GM23338 (cell line): ENCODE results near the gene MTA3. TPM values are rescaled to one million over a fixed set of nuclear protein-coding genes. Genes with fewer than 3 reads are reported as not detected.
A peak's percentile ranks its signal among the peaks of the same experiment; 100 is the strongest.

Experiments used
- ATAC-seq: fragments of 200-7000 bp; cut with Tn5 transposase; 3 replicates; pipeline ENCODE4 v1.9.1; 2020
- DNase-seq: peaks from one replicate; pipeline ENCODE4 v3.0.0-alpha.2; 2015; ENCODE audit warnings: low spot score
- H2AFZ ChIP-seq: fragments of 200-600 bp; sonication (generic); 2 replicates; pipeline ENCODE4 v1.8.0; 2016; ENCODE audit warnings: antibody characterized with exemption, mild to moderate bottlenecking, moderate library complexity
- H3F3A ChIP-seq: fragments of 200-600 bp; sonication (generic); replicated peaks from 2 replicates; pipeline ENCODE4 v1.8.0; 2017; ENCODE audit warnings: antibody characterized with exemption, mixed run types, low read depth
- H3K27ac ChIP-seq: fragments of 200-600 bp; sonication (generic); 2 replicates; pipeline ENCODE4 v1.6.1; 2016; ENCODE audit warnings: low read depth
- H3K27me3 ChIP-seq: fragments of 200-600 bp; sonication (generic); 2 replicates; pipeline ENCODE4 v1.8.0; 2016; ENCODE audit warnings: mild to moderate bottlenecking, mixed run types, moderate library complexity; ENCODE audit not compliant: insufficient read depth
- H3K36me3 ChIP-seq: fragments of 200-600 bp; sonication (generic); 2 replicates; pipeline ENCODE4 v1.8.0; 2016; ENCODE audit warnings: mild to moderate bottlenecking; ENCODE audit not compliant: insufficient read depth
- H3K4me1 ChIP-seq: fragments of 200-600 bp; sonication (generic); 2 replicates; pipeline ENCODE4 v1.8.0; 2016; ENCODE audit warnings: mild to moderate bottlenecking, moderate library complexity; ENCODE audit not compliant: insufficient read depth
- H3K4me2 ChIP-seq: fragments of 200-600 bp; sonication (generic); 2 replicates; pipeline ENCODE4 v1.7.1; 2017; ENCODE audit warnings: mixed run types
- H3K4me3 ChIP-seq: fragments of 200-600 bp; sonication (generic); 2 replicates; pipeline ENCODE4 v1.6.1; 2016; ENCODE audit warnings: mixed run types
- H3K79me2 ChIP-seq: fragments of 200-600 bp; sonication (generic); replicated peaks from 2 replicates; pipeline ENCODE4 v1.8.0; 2017; ENCODE audit warnings: mild to moderate bottlenecking; ENCODE audit not compliant: insufficient read depth
- H3K9me2 ChIP-seq: fragments of 200-600 bp; sonication (generic); 2 replicates; pipeline ENCODE4 v1.8.0; 2017; ENCODE audit not compliant: insufficient read depth
- H4K20me1 ChIP-seq: fragments of 200-600 bp; sonication (generic); replicated peaks from 2 replicates; pipeline ENCODE4 v1.8.0; 2017; ENCODE audit warnings: mild to moderate bottlenecking; ENCODE audit not compliant: insufficient read depth
- H3K27ac Mint-ChIP-seq: 2 replicates; pipeline ENCODE4 v1.8.0; 2020; ENCODE audit warnings: inconsistent platforms, mild to moderate bottlenecking, moderate library complexity, mixed read lengths
- H3K27me3 Mint-ChIP-seq: 3 replicates; pipeline ENCODE4 v1.8.0; 2022; ENCODE audit warnings: low read depth, mild to moderate bottlenecking, moderate library complexity, mixed read lengths, inconsistent platforms; ENCODE audit not compliant: insufficient read depth, poor library complexity
- H3K36me3 Mint-ChIP-seq: 3 replicates; pipeline ENCODE4 v1.8.0; 2021; ENCODE audit warnings: low read depth, mild to moderate bottlenecking, inconsistent platforms, moderate library complexity, mixed read lengths
- H3K4me1 Mint-ChIP-seq: 3 replicates; pipeline ENCODE4 v1.8.0; 2020; ENCODE audit warnings: mild to moderate bottlenecking, inconsistent platforms, mixed read lengths
- H3K4me3 Mint-ChIP-seq: 3 replicates; pipeline ENCODE4 v1.8.0; 2021; ENCODE audit warnings: moderate library complexity, mild to moderate bottlenecking, inconsistent platforms, mixed read lengths
- H3K9me3 Mint-ChIP-seq: 3 replicates; pipeline ENCODE4 v1.8.0; 2020; ENCODE audit warnings: moderate library complexity, mild to moderate bottlenecking, inconsistent platforms, mixed read lengths
- CREB1 ChIP-seq: fragments of 250-450 bp; sonication (Bioruptor Pico); IDR thresholded peaks from 2 replicates; pipeline ENCODE4 v1.5.0; 2020; ENCODE audit warnings: low read depth, mild to moderate bottlenecking, moderate library complexity
- CTCF ChIP-seq, 2 experiments: fragments of 200-600 bp in 1 of 2; sonication (generic) in 1 of 2; conservative IDR thresholded peaks; 2 replicates each; pipeline versions ENCODE4 v1.5.1 to v1.6.1; 2016 to 2017; ENCODE audit warnings: antibody characterized with exemption in 2 of 2, low read depth in 2 of 2, mild to moderate bottlenecking in 2 of 2, moderate library complexity in 1 of 2
- ETS1 ChIP-seq: IDR thresholded peaks from 2 replicates; pipeline ENCODE4 v1.6.1; 2016; ENCODE audit warnings: antibody characterized with exemption
- EZH2 ChIP-seq: fragments of 200-600 bp; sonication (generic); IDR thresholded peaks from one replicate; pipeline ENCODE4 v1.8.0; 2017; ENCODE audit warnings: antibody characterized with exemption, mild to moderate bottlenecking, low read depth; ENCODE audit not compliant: unreplicated experiment
- EZH2phosphoT487 ChIP-seq: fragments of 200-600 bp; sonication (generic); IDR thresholded peaks from one replicate; pipeline ENCODE4 v1.8.1; 2018; ENCODE audit warnings: antibody characterized with exemption; ENCODE audit not compliant: unreplicated experiment
- JUNB ChIP-seq: IDR thresholded peaks from one replicate; pipeline ENCODE4 v1.6.1; 2016; ENCODE audit warnings: antibody characterized with exemption; ENCODE audit not compliant: unreplicated experiment
- STAT1 ChIP-seq: IDR thresholded peaks from one replicate; pipeline ENCODE4 v1.6.1; 2016; ENCODE audit warnings: antibody characterized with exemption; ENCODE audit not compliant: unreplicated experiment
- ZNF114 ChIP-seq: fragments of 250-450 bp; sonication (Bioruptor Pico); IDR thresholded peaks from 2 replicates; pipeline ENCODE4 v1.5.0; 2020; ENCODE audit warnings: mild to moderate bottlenecking, moderate library complexity
- ZNF331 ChIP-seq: fragments of 250-450 bp; sonication (Bioruptor Pico); IDR thresholded peaks from 2 replicates; pipeline ENCODE4 v1.5.0; 2020; ENCODE audit warnings: low read depth, mild to moderate bottlenecking, moderate library complexity
- polyA plus RNA-seq: library from polyadenylated mRNA; unstranded; fragments of >200 nt; fragmentation: Nextera tagmentation; extraction: Ambion mirVana; gene quantifications from 2 replicates; pipeline ENCODE4 v1.2.1, GENCODE V29; 2016
- total RNA-seq: library from RNA; depleted of rRNA; stranded (reverse); fragments of >200 nt; shearing (Covaris generic); gene quantifications from 2 replicates; pipeline ENCODE4 v1.2.3, GENCODE V29; 2014

The MTA3 gene
- total and polyA plus RNA-seq, 2 experiments from 2014 or later, result 162 to 208 TPM

GRCh38 chr2:42769583-42770287 lies 201.3 kb downstream of the MTA3 start (continued):
- no peak for TF ChIP-seq CREB1 (CRISPR knock-in tag)

- no peak overlapping the region for H3K4me2 ChIP-seq
Measured at GRCh38 chr2:42770288-42771131, 202.1 kb downstream of the MTA3 start.

GRCh38 chr2:42771546-42772153 lies 203.2 kb downstream of the MTA3 start:
- no peak for ATAC-seq
- H3K36me3 ChIP-seq, result no peaks in the 10 kb centered on the region

More at GRCh38 chr2:42770288-42771131, 202.1 kb downstream of the MTA3 start:
- Histone ChIP-seq H3K4me1 (peaks cover 21% of the 10 kb centered on the region), H3K9me2 (no peaks in the 10 kb centered on the region), H3K27ac (no peak overlapping the region), H3K36me3 (no peaks in the 10 kb centered on the region), H3K4me3 (no peak overlapping the region), H3K27me3 (no peaks in the 10 kb centered on the region), H4K20me1 (no peaks in the 10 kb centered on the region), H3F3A (0 out of 2 replicates have a peak, but pooled peaks cover 4% of the 10 kb centered on the region), H2AFZ (no peak overlapping the region; the same call in 1 of the 2 replicates), H3K79me2 (no peaks in the 10 kb centered on the region)
- H3K27ac Mint-ChIP-seq, result no peak overlapping the region
- DNase-seq (peak; percentile 93), ATAC-seq (peak; percentile 92)
- H3K27me3 Mint-ChIP-seq, result peaks cover 10% of the 10 kb centered on the region
- peaks cover 6% of the 10 kb centered on the region; the same call in 1 of the 3 replicates for H3K9me3 Mint-ChIP-seq
- peaks cover 1% of the 10 kb centered on the region for H3K36me3 Mint-ChIP-seq
- peaks cover 27% of the 10 kb centered on the region for H3K4me1 Mint-ChIP-seq
- TF ChIP-seq CTCF (conservative IDR thresholded peaks at IDR 0.05; ENCODE audit: low read depth in 2 of 2) (peak; percentile 83 to 97), EZH2 (no peak), JUNB (no peak), ZNF331 (CRISPR knock-in tag) (peak; percentile 55; the same call in 1 of the 2 replicates)
- H3K4me3 Mint-ChIP-seq, result no peak overlapping the region

More at GRCh38 chr2:42771546-42772153, 203.2 kb downstream of the MTA3 start:
- no peak overlapping the region for H3K27ac ChIP-seq
- no peak overlapping the region for H3K27ac Mint-ChIP-seq
- H3K27me3 ChIP-seq, result no peaks in the 10 kb centered on the region
- H3K9me3 Mint-ChIP-seq, result peaks cover 15% of the 10 kb centered on the region; the same call in 2 of the 3 replicates
- no peak for DNase-seq
- H3K4me1 ChIP-seq, result peaks cover 21% of the 10 kb centered on the region
- no peak overlapping the region for H3K4me3 Mint-ChIP-seq
- no peaks in the 10 kb centered on the region for H4K20me1 ChIP-seq
- H3K27me3 Mint-ChIP-seq, result peaks cover 10% of the 10 kb centered on the region
- H3K79me2 ChIP-seq, result no peaks in the 10 kb centered on the region
- 0 out of 2 replicates have a peak, but pooled peaks cover 4% of the 10 kb centered on the region for H3F3A ChIP-seq
- H3K4me3 ChIP-seq, result no peak overlapping the region
- peaks cover 10% of the 10 kb centered on the region for H3K36me3 Mint-ChIP-seq
- H3K4me1 Mint-ChIP-seq, result peaks cover 27% of the 10 kb centered on the region
- no peak overlapping the region for H3K4me2 ChIP-seq
- no peak overlapping the region for H2AFZ ChIP-seq
- H3K9me2 ChIP-seq, result no peaks in the 10 kb centered on the region
- no peak for TF ChIP-seq EZH2phosphoT487
- TF ChIP-seq ETS1, result no peak
- TF ChIP-seq CREB1 (CRISPR knock-in tag), result no peak
- TF ChIP-seq ZNF331 (CRISPR knock-in tag), result no peak
- no peak for TF ChIP-seq ZNF114
- TF ChIP-seq STAT1, result no peak
